Measurements from ENCODE around the gene SLC25A11. TPM values are rescaled to one million over a fixed set of nuclear protein-coding genes. Genes with fewer than 3 reads are reported as not detected.

Gene SLC25A11
- total and polyA plus RNA-seq, 2 donors (not counting 3 experiments of a cell fraction or from before 2014, with no cell fraction given): 58.2 to 95.2 TPM

DNA sequence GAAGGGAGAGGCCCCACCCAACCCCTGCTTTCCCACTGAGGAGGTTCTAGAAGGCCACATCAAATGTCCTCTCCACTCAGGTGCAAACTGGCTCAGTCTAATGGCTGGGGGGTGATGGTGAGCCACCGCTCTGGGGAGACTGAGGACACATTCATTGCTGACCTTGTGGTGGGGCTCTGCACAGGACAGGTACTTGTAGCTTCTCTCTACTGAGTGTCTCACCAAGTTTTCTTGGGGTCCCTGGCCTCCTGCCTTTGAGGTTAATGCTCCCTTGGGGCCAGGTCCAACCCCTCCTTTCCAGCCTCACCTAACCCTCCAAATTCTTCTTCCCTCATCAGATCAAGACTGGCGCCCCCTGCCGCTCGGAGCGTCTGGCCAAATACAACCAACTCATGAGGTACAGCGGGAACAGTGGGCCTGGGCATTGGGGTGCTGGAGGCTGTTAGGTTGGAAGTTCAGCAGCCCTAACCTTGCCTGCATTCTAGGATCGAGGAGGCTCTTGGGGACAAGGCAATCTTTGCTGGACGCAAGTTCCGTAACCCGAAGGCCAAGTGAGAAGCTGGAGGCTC, 16.7 kb upstream of the SLC25A11 start:
- ChIA-PET POLR2A (no interaction called here), CTCF (interaction anchor here (0.8 to 3.3 kb wide), 4 partner anchors 11 to 47 kb away, joined by 3 to 22 read pairs (median 5); partner anchors contain the start of genes CAMTA2, SLC25A11 and SPAG7)
- H3K79me2 ChIP-seq (ENCODE audit: control insufficient read depth, insufficient read depth, low read length): no peaks in the 10 kb centered on the region
- H4K20me1 ChIP-seq (replicated peaks; ENCODE audit: control insufficient read depth, extremely low read depth, insufficient read depth, low read length): no peaks in the 10 kb centered on the region
- H3K36me3 ChIP-seq (ENCODE audit: control insufficient read depth in 2 of 2, extremely low read depth in 1 of 2, insufficient read depth in 2 of 2, low read length in 2 of 2): peaks cover 0 to 7% of the 10 kb centered on the region in 2 experiments
- H3K4me3 ChIP-seq (replicated peaks in 1 of 3; ENCODE audit: insufficient read depth in 1 of 3, low read depth in 1 of 3, low read length in 3 of 3): no peak overlapping the region
- H3K9ac ChIP-seq (replicated peaks; ENCODE audit: extremely low read depth, insufficient read depth, low read length): no peak overlapping the region
- TF ChIP-seq POLR2A (IDR thresholded peaks at IDR 0.05; ENCODE audit: low read depth, low read length): no peak
- TF ChIP-seq, protein P1, sequence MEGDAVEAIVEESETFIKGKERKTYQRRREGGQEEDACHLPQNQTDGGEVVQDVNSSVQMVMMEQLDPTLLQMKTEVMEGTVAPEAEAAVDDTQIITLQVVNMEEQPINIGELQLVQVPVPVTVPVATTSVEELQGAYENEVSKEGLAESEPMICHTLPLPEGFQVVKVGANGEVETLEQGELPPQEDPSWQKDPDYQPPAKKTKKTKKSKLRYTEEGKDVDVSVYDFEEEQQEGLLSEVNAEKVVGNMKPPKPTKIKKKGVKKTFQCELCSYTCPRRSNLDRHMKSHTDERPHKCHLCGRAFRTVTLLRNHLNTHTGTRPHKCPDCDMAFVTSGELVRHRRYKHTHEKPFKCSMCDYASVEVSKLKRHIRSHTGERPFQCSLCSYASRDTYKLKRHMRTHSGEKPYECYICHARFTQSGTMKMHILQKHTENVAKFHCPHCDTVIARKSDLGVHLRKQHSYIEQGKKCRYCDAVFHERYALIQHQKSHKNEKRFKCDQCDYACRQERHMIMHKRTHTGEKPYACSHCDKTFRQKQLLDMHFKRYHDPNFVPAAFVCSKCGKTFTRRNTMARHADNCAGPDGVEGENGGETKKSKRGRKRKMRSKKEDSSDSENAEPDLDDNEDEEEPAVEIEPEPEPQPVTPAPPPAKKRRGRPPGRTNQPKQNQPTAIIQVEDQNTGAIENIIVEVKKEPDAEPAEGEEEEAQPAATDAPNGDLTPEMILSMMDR (IDR thresholded peaks at IDR 0.05; ENCODE audit: extremely low read depth in 1 of 2, insufficient read depth in 1 of 2, low read depth in 1 of 2, low read length in 2 of 2): peak; percentile 23 to 24
- no peak overlapping the region for H2AFZ ChIP-seq (ENCODE audit: low read depth, low read length)
- no peaks in the 10 kb centered on the region for H3K27me3 ChIP-seq (ENCODE audit: control insufficient read depth in 2 of 2, insufficient read depth in 2 of 2, low read length in 2 of 2)
- DNase-seq (ENCODE audit: low read depth, low spot score) (no peak), FAIRE-seq (peak; percentile 4)
- H3K4me2 ChIP-seq (ENCODE audit: insufficient read depth, low read length): no peak overlapping the region
- H3K4me1 ChIP-seq (ENCODE audit: control insufficient read depth, extremely low read depth, insufficient read depth, low read length): peaks cover 15% of the 10 kb centered on the region
- H3K27ac ChIP-seq (ENCODE audit: insufficient read depth, low read depth, low read length): no peak overlapping the region
- H3K9me3 ChIP-seq (replicated peaks; ENCODE audit: control insufficient read depth, insufficient read depth, low read length): no peaks in the 10 kb centered on the region
- dilution Hi-C loops (cut with MboI; ENCODE audit: extremely low pct_ligation_motif_present, low sequenced_read_pairs): no loop called here
- no peaks in the 10 kb centered on the region for H3K9me1 ChIP-seq (replicated peaks; ENCODE audit: control insufficient read depth, extremely low read depth, insufficient read depth, low read length)
- intact Hi-C loops (cut with micrococcal nuclease): no loop called here
- BruUV-seq (replicated peaks): no TSS peak

DNA sequence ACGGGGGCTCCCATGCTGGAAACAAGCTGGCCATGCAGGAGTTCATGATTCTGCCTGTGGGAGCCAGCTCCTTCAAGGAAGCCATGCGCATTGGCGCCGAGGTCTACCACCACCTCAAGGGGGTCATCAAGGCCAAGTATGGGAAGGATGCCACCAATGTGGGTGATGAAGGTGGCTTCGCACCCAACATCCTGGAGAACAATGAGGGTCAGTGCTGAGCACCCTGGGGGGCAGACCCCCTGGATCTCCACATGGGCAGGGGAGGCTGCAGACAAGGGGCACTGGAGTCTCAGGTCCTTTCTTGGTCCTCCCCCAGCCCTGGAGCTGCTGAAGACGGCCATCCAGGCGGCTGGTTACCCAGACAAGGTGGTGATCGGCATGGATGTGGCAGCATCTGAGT, 15.2 kb upstream of the SLC25A11 start:
- POLR2A ChIA-PET: no interaction called here
- H2AFZ ChIP-seq (ENCODE audit: low read depth, low read length): no peak overlapping the region
- no peak overlapping the region for H3K27ac ChIP-seq (ENCODE audit: insufficient read depth, low read depth, low read length)
- no peaks in the 10 kb centered on the region for H3K9me1 ChIP-seq (replicated peaks; ENCODE audit: control insufficient read depth, extremely low read depth, insufficient read depth, low read length)
- no peaks in the 10 kb centered on the region for H4K20me1 ChIP-seq (replicated peaks; ENCODE audit: control insufficient read depth, extremely low read depth, insufficient read depth, low read length)
- no peak overlapping the region for H3K9ac ChIP-seq (replicated peaks; ENCODE audit: extremely low read depth, insufficient read depth, low read length)
- dilution Hi-C loops (cut with MboI; ENCODE audit: extremely low pct_ligation_motif_present, low sequenced_read_pairs) (no loop called here), intact Hi-C loops (cut with micrococcal nuclease) (no loop called here)
- peaks cover 24% of the 10 kb centered on the region for H3K4me1 ChIP-seq (ENCODE audit: control insufficient read depth, extremely low read depth, insufficient read depth, low read length)
- H3K79me2 ChIP-seq (ENCODE audit: control insufficient read depth, insufficient read depth, low read length): no peaks in the 10 kb centered on the region
- no TSS peak for BruUV-seq (replicated peaks)
- FAIRE-seq (no peak), DNase-seq (ENCODE audit: low read depth, low spot score) (no peak)
- CTCF ChIA-PET: interaction anchor here (3.3 kb wide), 1 partner anchor 46 kb away, joined by 22 read pairs; no protein-coding TSS in a partner anchor
- no peak overlapping the region for H3K4me2 ChIP-seq (ENCODE audit: insufficient read depth, low read length)
- TF ChIP-seq EZH2 (IDR thresholded peaks at IDR 0.05; ENCODE audit: borderline replicate concordance, low read depth, low read length, severe bottlenecking) (no peak), JUN (IDR thresholded peaks at IDR 0.05; ENCODE audit: borderline replicate concordance, insufficient read depth, insufficient read length, low read depth) (no peak), POLR2AphosphoS5 (IDR thresholded peaks at IDR 0.05; ENCODE audit: insufficient read depth, low read depth, low read length) (no peak), POLR2A (IDR thresholded peaks at IDR 0.05; ENCODE audit: low read depth, low read length) (no peak), GATA2 (IDR thresholded peaks at IDR 0.05; ENCODE audit: insufficient read depth, insufficient read length, low read depth, low read length) (no peak), MYC (IDR thresholded peaks at IDR 0.05; ENCODE audit: low read depth, low read length) (no peak), FOS (IDR thresholded peaks at IDR 0.05; ENCODE audit: borderline replicate concordance, insufficient read depth, low read length) (no peak)
- TF ChIP-seq, protein P2, sequence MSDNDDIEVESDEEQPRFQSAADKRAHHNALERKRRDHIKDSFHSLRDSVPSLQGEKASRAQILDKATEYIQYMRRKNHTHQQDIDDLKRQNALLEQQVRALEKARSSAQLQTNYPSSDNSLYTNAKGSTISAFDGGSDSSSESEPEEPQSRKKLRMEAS (IDR thresholded peaks at IDR 0.05; ENCODE audit: insufficient read depth, insufficient read length): no peak
- TF ChIP-seq, protein P1 (IDR thresholded peaks at IDR 0.05; ENCODE audit: extremely low read depth in 1 of 2, insufficient read depth in 1 of 2, low read depth in 1 of 2, low read length in 2 of 2): no peak
- no peak overlapping the region for H3K4me3 ChIP-seq (replicated peaks in 1 of 3; ENCODE audit: insufficient read depth in 1 of 3, low read depth in 1 of 3, low read length in 3 of 3)
- no peaks in the 10 kb centered on the region for H3K9me3 ChIP-seq (replicated peaks; ENCODE audit: control insufficient read depth, insufficient read depth, low read length)
- peaks cover 0 to 7% of the 10 kb centered on the region in 2 experiments for H3K36me3 ChIP-seq (ENCODE audit: control insufficient read depth in 2 of 2, extremely low read depth in 1 of 2, insufficient read depth in 2 of 2, low read length in 2 of 2)
- H3K27me3 ChIP-seq (ENCODE audit: control insufficient read depth in 2 of 2, insufficient read depth in 2 of 2, low read length in 2 of 2): no peaks in the 10 kb centered on the region
